ENCODE data around the gene EPS15.

- TF ChIP-seq CTCF (IDR thresholded peaks at IDR 0.05): no peak
- no peak for TF ChIP-seq EP300 (IDR thresholded peaks at IDR 0.05)
- no peak for TF ChIP-seq POLR2A (IDR thresholded peaks at IDR 0.05)
- TF ChIP-seq POLR2AphosphoS5 (IDR thresholded peaks at IDR 0.05): no peak
Measured at GRCh38 chr1:51519865-51520699, 1.0 kb upstream of the EPS15 start.

Data from stomach (tissue), 4 donors.